SU-DHL-6 (cell line): ENCODE data around the gene MST1.

Experiments
- CTCF ChIP-seq: fragments of 200-600 bp; sonication (generic); IDR thresholded peaks from one replicate; pipeline ENCODE4 v1.5.1; 2017; ENCODE audit warnings: antibody characterized with exemption, mild to moderate bottlenecking, low read length, moderate library complexity; ENCODE audit not compliant: insufficient read depth, poor library complexity, severe bottlenecking
- EZH2phosphoT487 ChIP-seq: fragments of 200-600 bp; sonication (generic), shearing (Covaris generic); conservative IDR thresholded peaks from 2 replicates; pipeline ENCODE4 v1.6.1; 2018; ENCODE audit warnings: mild to moderate bottlenecking, antibody characterized with exemption, low read length, moderate library complexity, mixed read lengths

DNA sequence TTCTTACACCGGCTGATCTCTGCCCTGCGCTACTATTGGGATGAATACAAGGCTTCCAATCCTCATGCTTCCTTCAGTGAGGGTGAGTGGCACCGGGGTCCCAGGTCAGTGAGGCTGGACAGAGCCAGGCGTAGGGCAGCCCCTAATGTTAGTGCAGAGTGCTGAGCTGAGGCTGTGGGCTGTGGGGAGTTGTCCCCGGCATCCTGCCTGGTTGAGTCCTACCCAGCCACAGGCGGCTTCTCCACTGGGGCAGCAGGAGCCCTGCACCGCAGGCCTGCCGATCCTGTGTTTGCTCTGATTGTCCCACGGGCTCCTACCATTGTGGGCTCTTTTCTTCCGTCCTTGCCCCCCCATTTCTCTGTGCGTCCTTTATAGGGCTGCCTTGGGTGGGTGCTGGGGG is 13.4 kb upstream of the MST1 start:
- no peak for TF ChIP-seq CTCF
- no peak for TF ChIP-seq EZH2phosphoT487
